Measurements from ENCODE around the gene ZBTB45.
A peak's percentile ranks its signal among the peaks of the same experiment; 100 is the strongest.

The ZBTB45 gene

GRCh38 chr19:58477130-58477529 lies 42.5 kb downstream of the ZBTB45 start:
- TF ChIP-seq CTCF (IDR thresholded peaks at IDR 0.05; ENCODE audit: low read depth, low read length): no peak
- DNase-seq (ENCODE audit: extremely low read depth, low read depth): no peak

- no peak for TF ChIP-seq CTCF (IDR thresholded peaks at IDR 0.05; ENCODE audit: low read depth, low read length)
- no peak for DNase-seq (ENCODE audit: extremely low read depth, low read depth)
Measured at GRCh38 chr19:58476498-58477015, 43.1 kb downstream of the ZBTB45 start.

- no peak; the same call in 1 of the 2 replicates for TF ChIP-seq CTCF (IDR thresholded peaks at IDR 0.05; ENCODE audit: low read depth, low read length)
Measured at GRCh38 chr19:58475714-58476497, 43.7 kb downstream of the ZBTB45 start, which contains the start of gene ZNF446. Gene ZNF446 (plus strand): TSS chr19:58476352. CDS start chr19:58477219, 867 bp downstream.

GRCh38 chr19:58474997-58475713 lies 44.5 kb downstream of the ZBTB45 start:
- DNase-seq (ENCODE audit: extremely low read depth, low read depth): no peak
- no peak for TF ChIP-seq CTCF (IDR thresholded peaks at IDR 0.05; ENCODE audit: low read depth, low read length)

More at GRCh38 chr19:58475714-58476497, 43.7 kb downstream of the ZBTB45 start, which contains the start of gene ZNF446:
- DNase-seq (ENCODE audit: extremely low read depth, low read depth): peak; percentile 88

- DNase-seq (ENCODE audit: extremely low read depth, low read depth): no peak
- no peak for TF ChIP-seq CTCF (IDR thresholded peaks at IDR 0.05; ENCODE audit: low read depth, low read length)
Measured at GRCh38 chr19:58474291-58474996, 45.2 kb downstream of the ZBTB45 start.

- no peak for TF ChIP-seq CTCF (IDR thresholded peaks at IDR 0.05; ENCODE audit: low read depth, low read length)
- no peak for DNase-seq (ENCODE audit: extremely low read depth, low read depth)
Measured at GRCh38 chr19:58473775-58474174, 45.8 kb downstream of the ZBTB45 start.

Data from AG09319 (cell line).